B cell (primary cell): ENCODE measurements around the gene PTPRT. TPM values are rescaled to one million over a fixed set of nuclear protein-coding genes. Genes with fewer than 3 reads are reported as not detected.

Experiments used
- ATAC-seq: fragments of 200-7000 bp; cut with Tn5 transposase; one replicate; pipeline ENCODE4 v1.10.0; 2021; ENCODE audit warnings: low read depth, mild to moderate bottlenecking, moderate number of reproducible peaks, moderate library complexity
- CTCF ChIA-PET: fragments of 350-600 bp; sonication (Branson Sonifier 250); formaldehyde crosslinking; loops from one replicate; lab custom pipeline; 2021; ENCODE audit warnings: antibody characterized with exemption, inconsistent platforms; lab: Charles Lee
- POLR2A ChIA-PET: fragments of 350-600 bp; sonication (Branson Sonifier 250); formaldehyde crosslinking; loops from one replicate; lab custom pipeline; 2021; ENCODE audit warnings: antibody characterized with exemption; lab: Charles Lee
- DNase-seq: peaks from one replicate; pipeline ENCODE4 v3.0.0; 2013
- H2AFZ ChIP-seq: 2 replicates; pipeline ENCODE4 v1.6.1; 2012; ENCODE audit warnings: mild to moderate bottlenecking, low read depth, low read length; ENCODE audit not compliant: insufficient read depth, poor library complexity, severe bottlenecking
- H3K27ac ChIP-seq, 2 donors: 1 replicate in 1 of 2; 2 replicates in 1 of 2; pipeline ENCODE4 v1.5.1; 2012 to 2013; ENCODE audit warnings: low read length in 2 of 2, mild to moderate bottlenecking in 2 of 2, moderate library complexity in 1 of 2
- H3K27me3 ChIP-seq, 4 experiments: fragments of 200-600 bp in 1 of 4; sonication (generic) in 1 of 4; replicated peaks in 1 of 4; 1 replicate in 2 of 4; 2 replicates in 2 of 4; pipeline versions ENCODE4 v1.6.1 to v1.7.0; 2013 to 2016; ENCODE audit warnings: low read length in 3 of 4, mild to moderate bottlenecking in 2 of 4, mixed read lengths in 1 of 4, moderate library complexity in 1 of 4; ENCODE audit not compliant: insufficient read depth in 4 of 4, control insufficient read depth in 3 of 4; ENCODE audit errors: control extremely low read depth in 1 of 4
- H3K36me3 ChIP-seq, 2 experiments: replicated peaks in 1 of 2; 1 replicate in 1 of 2; 2 replicates in 1 of 2; pipeline versions ENCODE4 v1.6.1 to v1.7.1; 2013; ENCODE audit warnings: low read length in 1 of 2; ENCODE audit not compliant: insufficient read depth in 2 of 2, control insufficient read depth in 1 of 2; ENCODE audit errors: control extremely low read depth in 1 of 2, extremely low read depth in 1 of 2
- H3K4me1 ChIP-seq, 2 donors: fragments of 200-600 bp in 1 of 2; sonication (generic) in 1 of 2; 1 replicate in 1 of 2; 2 replicates in 1 of 2; pipeline versions ENCODE4 v1.5.1 to v1.6.1; 2013 to 2017; ENCODE audit warnings: low read length in 2 of 2; ENCODE audit not compliant: control insufficient read depth in 2 of 2, insufficient read depth in 2 of 2
- H3K4me2 ChIP-seq: replicated peaks from 2 replicates; pipeline ENCODE3; 2012; ENCODE audit warnings: mild to moderate bottlenecking, low read depth, low read length; ENCODE audit not compliant: poor library complexity, severe bottlenecking
- H3K4me3 ChIP-seq, 5 experiments: fragments of 200-600 bp in 1 of 5; sonication (generic) in 1 of 5; 1 replicate in 3 of 5; 2 replicates in 2 of 5; pipeline versions ENCODE4 v1.5.1 to v1.7.0; 2011 to 2016; ENCODE audit warnings: low read length in 4 of 5, mild to moderate bottlenecking in 4 of 5, low read depth in 2 of 5, control low read depth in 1 of 5, moderate library complexity in 1 of 5; ENCODE audit not compliant: insufficient read depth in 1 of 5; ENCODE audit errors: control extremely low read depth in 1 of 5, extremely low read depth in 1 of 5
- H3K79me2 ChIP-seq: fragments of 200-600 bp; sonication (generic); one replicate; pipeline ENCODE4 v1.6.0; 2016; ENCODE audit warnings: low read length; ENCODE audit not compliant: control insufficient read depth, insufficient read depth
- H3K9ac ChIP-seq: fragments of 200-600 bp; sonication (generic); 2 replicates; pipeline ENCODE4 v1.6.1; 2017; ENCODE audit warnings: mild to moderate bottlenecking, low read length, moderate library complexity
- H3K9me3 ChIP-seq, 3 donors: one replicate each; pipeline versions ENCODE4 v1.6.1 to v1.7.1; 2013; ENCODE audit warnings: low read length in 2 of 3; ENCODE audit not compliant: control insufficient read depth in 2 of 3, insufficient read depth in 1 of 3; ENCODE audit errors: control extremely low read depth in 1 of 3
- H4K20me1 ChIP-seq: 2 replicates; pipeline ENCODE4 v1.6.0; 2012; ENCODE audit warnings: mild to moderate bottlenecking, low read length; ENCODE audit not compliant: insufficient read depth, control insufficient read depth, poor library complexity, severe bottlenecking
- H3K27ac Mint-ChIP-seq: one replicate; pipeline ENCODE4 v1.8.0; 2021; ENCODE audit warnings: mixed read lengths
- H3K27me3 Mint-ChIP-seq: one replicate; pipeline ENCODE4 v1.8.0; 2021; ENCODE audit warnings: mixed read lengths
- H3K4me1 Mint-ChIP-seq: one replicate; pipeline ENCODE4 v1.8.0; 2021; ENCODE audit warnings: mixed read lengths
- H3K4me3 Mint-ChIP-seq: one replicate; pipeline ENCODE4 v1.8.0; 2021; ENCODE audit warnings: mixed read lengths
- H3K9me3 Mint-ChIP-seq: one replicate; pipeline ENCODE4 v1.8.0; 2022; ENCODE audit warnings: mixed read lengths; ENCODE audit not compliant: insufficient read depth
- EZH2 ChIP-seq: IDR thresholded peaks from 2 replicates; pipeline ENCODE4 v1.6.1; 2012; ENCODE audit warnings: borderline replicate concordance, low read depth, mild to moderate bottlenecking, moderate library complexity, low read length; ENCODE audit not compliant: insufficient read depth, poor library complexity, severe bottlenecking
- WGBS: methylation state at CpG from one replicate; pipeline ENCODE4 v1.1.5; 2013; ENCODE audit warnings: missing lambda C conversion rate; ENCODE audit not compliant: insufficient coverage; 5-methylcytosine and 5-hydroxymethylcytosine counted together
- intact Hi-C: fragments of 100-400 bp; cut with micrococcal nuclease; formaldehyde crosslinking; loops from one replicate; pipeline ENCODE4 v1.10.0; 2022
- polyA plus RNA-seq: library from polyadenylated mRNA; depleted of rRNA; stranded (reverse); fragments of >200 nt; gene quantifications from 2 replicates; pipeline ENCODE4 v1.2.3, GENCODE V29; 2012
- total RNA-seq, 2 donors: library from RNA; stranded (reverse); fragments of 120-200 nt in 1 of 2; gene quantifications; 1 replicate in 1 of 2; 2 replicates in 1 of 2; pipeline versions ENCODE4 v1.2.3 to v1.2.4, GENCODE V29; 2013 to 2022
- TF ChIP-seq, protein P1 (sequence below): fragments of 200-600 bp; IDR thresholded peaks from one replicate; pipeline ENCODE4 v1.8.0; 2022; ENCODE audit warnings: antibody characterized with exemption, mild to moderate bottlenecking

Gene PTPRT
- total and polyA plus RNA-seq, 2 donors (not counting 1 experiment from before 2014, with no cell fraction given): not detected

DNA sequence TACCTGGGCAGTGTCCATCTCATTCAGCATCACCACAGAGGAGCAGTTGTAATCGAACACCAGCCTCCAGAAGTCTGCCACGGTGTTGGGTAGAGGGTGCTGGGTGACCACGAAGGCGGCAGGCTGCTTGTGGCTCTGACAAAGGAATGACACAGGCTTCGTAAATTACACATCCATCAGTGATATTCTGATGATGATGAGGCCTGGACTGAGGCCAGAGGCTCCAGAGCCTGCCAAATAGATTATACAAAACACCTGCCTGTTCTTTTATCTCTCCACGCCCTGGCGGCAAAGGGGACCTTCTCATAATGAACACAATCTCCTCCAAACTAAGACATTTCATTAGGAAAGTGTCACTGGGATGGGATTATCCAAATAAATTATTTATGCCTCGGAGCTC lies 1091.3 kb downstream of the PTPRT start:
- TF ChIP-seq, protein P1, sequence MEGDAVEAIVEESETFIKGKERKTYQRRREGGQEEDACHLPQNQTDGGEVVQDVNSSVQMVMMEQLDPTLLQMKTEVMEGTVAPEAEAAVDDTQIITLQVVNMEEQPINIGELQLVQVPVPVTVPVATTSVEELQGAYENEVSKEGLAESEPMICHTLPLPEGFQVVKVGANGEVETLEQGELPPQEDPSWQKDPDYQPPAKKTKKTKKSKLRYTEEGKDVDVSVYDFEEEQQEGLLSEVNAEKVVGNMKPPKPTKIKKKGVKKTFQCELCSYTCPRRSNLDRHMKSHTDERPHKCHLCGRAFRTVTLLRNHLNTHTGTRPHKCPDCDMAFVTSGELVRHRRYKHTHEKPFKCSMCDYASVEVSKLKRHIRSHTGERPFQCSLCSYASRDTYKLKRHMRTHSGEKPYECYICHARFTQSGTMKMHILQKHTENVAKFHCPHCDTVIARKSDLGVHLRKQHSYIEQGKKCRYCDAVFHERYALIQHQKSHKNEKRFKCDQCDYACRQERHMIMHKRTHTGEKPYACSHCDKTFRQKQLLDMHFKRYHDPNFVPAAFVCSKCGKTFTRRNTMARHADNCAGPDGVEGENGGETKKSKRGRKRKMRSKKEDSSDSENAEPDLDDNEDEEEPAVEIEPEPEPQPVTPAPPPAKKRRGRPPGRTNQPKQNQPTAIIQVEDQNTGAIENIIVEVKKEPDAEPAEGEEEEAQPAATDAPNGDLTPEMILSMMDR: no peak
- TF ChIP-seq EZH2: no peak
- H3K4me3 ChIP-seq: no peak overlapping the region
- no peak overlapping the region for H3K4me2 ChIP-seq
- H3K4me1 ChIP-seq: no peaks in the 10 kb centered on the region
- no peaks in the 10 kb centered on the region for H3K27me3 ChIP-seq
- no peak for DNase-seq
- Mint-ChIP-seq H3K9me3 (no peaks in the 10 kb centered on the region), H3K27ac (no peak overlapping the region), H3K27me3 (no peaks in the 10 kb centered on the region), H3K4me3 (no peak overlapping the region), H3K4me1 (no peaks in the 10 kb centered on the region)
- no peaks in the 10 kb centered on the region for H4K20me1 ChIP-seq
- WGBS: 80% methylated on average over 1 of the region's 8 CpGs
- H3K79me2 ChIP-seq: no peaks in the 10 kb centered on the region
- H3K9me3 ChIP-seq: peaks cover 0 to 3% (median 0%) of the 10 kb centered on the region in 3 donors
- no peak overlapping the region for H3K9ac ChIP-seq
- intact Hi-C loops: no loop called here
- POLR2A ChIA-PET: no interaction called here
- CTCF ChIA-PET: no interaction called here
- no peaks in the 10 kb centered on the region for H3K36me3 ChIP-seq
- H2AFZ ChIP-seq: no peak overlapping the region
- H3K27ac ChIP-seq: no peak overlapping the region
- ATAC-seq: no peak

DNA sequence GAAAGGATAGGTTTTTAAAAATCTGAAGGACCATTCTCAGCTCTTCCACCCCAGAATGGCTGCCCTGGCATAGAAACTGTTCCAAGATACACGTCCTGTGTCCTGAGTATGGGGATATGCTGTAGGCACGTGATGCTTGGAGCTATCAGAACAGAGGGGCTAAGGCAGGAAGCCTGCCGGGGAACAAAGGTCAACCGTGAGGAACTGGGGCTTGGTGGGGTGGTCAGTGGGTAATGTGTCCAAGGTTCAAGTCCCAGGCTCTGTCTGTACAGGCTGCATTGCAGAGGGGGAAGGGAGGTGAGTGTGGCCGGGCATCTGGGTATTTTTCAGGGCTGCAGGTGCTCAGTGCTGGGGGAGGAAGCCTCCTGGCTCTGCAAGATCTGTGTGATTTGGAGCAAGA lies 1092.0 kb downstream of the PTPRT start:
- no peak overlapping the region for H2AFZ ChIP-seq
- CTCF ChIA-PET: no interaction called here
- no peak for ATAC-seq

More for the DNA sequence above, 1092.0 kb downstream of the PTPRT start:
- Histone ChIP-seq H3K4me1 (no peaks in the 10 kb centered on the region), H3K27me3 (no peaks in the 10 kb centered on the region), H4K20me1 (no peaks in the 10 kb centered on the region), H3K4me2 (no peak overlapping the region), H3K36me3 (no peaks in the 10 kb centered on the region), H3K9me3 (peaks cover 0 to 3% (median 0%) of the 10 kb centered on the region in 3 donors), H3K9ac (no peak overlapping the region), H3K79me2 (no peaks in the 10 kb centered on the region), H3K27ac (no peak overlapping the region), H3K4me3 (no peak overlapping the region)
- intact Hi-C loops: no loop called here
- Mint-ChIP-seq H3K27me3 (no peaks in the 10 kb centered on the region), H3K4me3 (no peak overlapping the region), H3K4me1 (no peaks in the 10 kb centered on the region), H3K9me3 (no peaks in the 10 kb centered on the region), H3K27ac (no peak overlapping the region)
- POLR2A ChIA-PET: no interaction called here
- TF ChIP-seq, protein P1: no peak
- no peak for TF ChIP-seq EZH2
- no peak for DNase-seq
- WGBS: 77% methylated on average over 5 of the region's 5 CpGs
